Uterus (tissue), 2 donors: ENCODE data around the gene SNCB.

ENCODE experiments used
- POLR2A ChIP-seq, 2 donors: fragments of 450-650 bp; IDR thresholded peaks; one replicate each; pipeline ENCODE4 v1.6.1; 2016; ENCODE audit warnings: antibody characterized with exemption in 2 of 2, mild to moderate bottlenecking in 1 of 2, moderate library complexity in 1 of 2
- TF ChIP-seq, protein P1 (sequence below), 4 experiments: fragments of 200-600 bp in 2 of 4; fragments of 450-650 bp in 2 of 4; sonication (generic) in 2 of 4; IDR thresholded peaks; one replicate each; pipeline ENCODE4 v1.5.1; 2016 to 2019; ENCODE audit warnings: antibody characterized with exemption in 4 of 4, mild to moderate bottlenecking in 2 of 4, moderate library complexity in 1 of 4

DNA sequence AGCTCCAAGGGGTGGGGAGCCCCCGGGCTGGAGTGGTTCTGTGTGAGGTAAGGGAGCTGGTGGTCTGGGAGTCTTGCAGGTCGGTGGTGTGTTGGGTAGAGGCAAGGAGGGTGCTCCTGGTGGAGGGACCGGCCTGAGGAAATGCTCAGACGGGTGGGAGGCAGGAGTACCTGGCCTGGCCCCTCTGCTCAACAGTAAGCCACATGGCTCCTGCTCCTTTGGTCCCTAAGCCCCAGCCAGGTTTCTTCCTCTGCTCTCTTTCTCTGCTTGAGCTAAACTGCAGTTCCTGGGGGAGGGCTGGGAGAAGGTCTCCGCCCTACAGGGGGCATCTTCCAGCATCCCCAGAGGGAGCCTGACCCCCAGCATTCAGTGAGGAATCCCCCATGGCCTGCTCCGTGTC lies 34.1 kb upstream of the SNCB start:
- TF ChIP-seq POLR2A (IDR thresholded peaks at IDR 0.05) = no peak
- TF ChIP-seq, protein P1, sequence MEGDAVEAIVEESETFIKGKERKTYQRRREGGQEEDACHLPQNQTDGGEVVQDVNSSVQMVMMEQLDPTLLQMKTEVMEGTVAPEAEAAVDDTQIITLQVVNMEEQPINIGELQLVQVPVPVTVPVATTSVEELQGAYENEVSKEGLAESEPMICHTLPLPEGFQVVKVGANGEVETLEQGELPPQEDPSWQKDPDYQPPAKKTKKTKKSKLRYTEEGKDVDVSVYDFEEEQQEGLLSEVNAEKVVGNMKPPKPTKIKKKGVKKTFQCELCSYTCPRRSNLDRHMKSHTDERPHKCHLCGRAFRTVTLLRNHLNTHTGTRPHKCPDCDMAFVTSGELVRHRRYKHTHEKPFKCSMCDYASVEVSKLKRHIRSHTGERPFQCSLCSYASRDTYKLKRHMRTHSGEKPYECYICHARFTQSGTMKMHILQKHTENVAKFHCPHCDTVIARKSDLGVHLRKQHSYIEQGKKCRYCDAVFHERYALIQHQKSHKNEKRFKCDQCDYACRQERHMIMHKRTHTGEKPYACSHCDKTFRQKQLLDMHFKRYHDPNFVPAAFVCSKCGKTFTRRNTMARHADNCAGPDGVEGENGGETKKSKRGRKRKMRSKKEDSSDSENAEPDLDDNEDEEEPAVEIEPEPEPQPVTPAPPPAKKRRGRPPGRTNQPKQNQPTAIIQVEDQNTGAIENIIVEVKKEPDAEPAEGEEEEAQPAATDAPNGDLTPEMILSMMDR (IDR thresholded peaks at IDR 0.05) = no peak
